SK-N-SH (cell line): ENCODE data around the gene PEX16. TPM values are rescaled to one million over a fixed set of nuclear protein-coding genes. Genes with fewer than 3 reads are reported as not detected.

Source experiments
- CTCF ChIA-PET: fragments of 300-600, 350-600 bp; formaldehyde crosslinking; extraction: SDS; loops from one replicate; lab custom pipeline; 2021; lab: Yijun Ruan, JAX
- POLR2A ChIA-PET: fragments of 350-600 bp; sonication (Branson Sonifier 250); formaldehyde crosslinking; extraction: SDS; loops from one replicate; lab custom pipeline; 2020; ENCODE audit warnings: antibody characterized with exemption, inconsistent platforms; lab: Yijun Ruan, JAX
- DNase-seq: peaks from one replicate; pipeline ENCODE4 v3.0.0; 2012
- H2AFZ ChIP-seq: fragments of 200-600 bp; sonication (generic); 2 replicates; pipeline ENCODE4 v1.8.1; 2016; ENCODE audit warnings: antibody characterized with exemption, mild to moderate bottlenecking, low read depth
- H3F3A ChIP-seq: fragments of 200-600 bp; sonication (generic); replicated peaks from 2 replicates; pipeline ENCODE3; 2016; ENCODE audit warnings: antibody characterized with exemption, mild to moderate bottlenecking; ENCODE audit not compliant: insufficient read depth
- H3K27ac ChIP-seq, 2 experiments: fragments of 200-500 bp in 1 of 2; fragments of 200-600 bp in 1 of 2; sonication (Bioruptor generic) in 1 of 2; sonication (generic), shearing (Covaris generic) in 1 of 2; 2 replicates each; pipeline versions ENCODE4 v1.5.1 to v1.6.1; 2014 to 2016; ENCODE audit warnings: low read depth in 2 of 2, inconsistent platforms in 1 of 2, low read length in 1 of 2, mild to moderate bottlenecking in 1 of 2, mixed read lengths in 1 of 2
- H3K27me3 ChIP-seq: fragments of 200-600 bp; sonication (generic), shearing (Covaris generic); 2 replicates; pipeline ENCODE4 v1.6.1; 2016; ENCODE audit warnings: mixed run types; ENCODE audit not compliant: insufficient read depth
- H3K36me3 ChIP-seq, 2 experiments: fragments of 200-500 bp in 1 of 2; fragments of 200-600 bp in 1 of 2; sonication (Bioruptor generic) in 1 of 2; sonication (generic) in 1 of 2; replicated peaks in 1 of 2; 2 replicates each; pipeline versions ENCODE3 to v1.5.1; 2014 to 2016; ENCODE audit warnings: low read length in 1 of 2, mild to moderate bottlenecking in 1 of 2; ENCODE audit not compliant: insufficient read depth in 2 of 2, control insufficient read depth in 1 of 2
- H3K4me1 ChIP-seq, 2 experiments: fragments of 200-500 bp in 1 of 2; fragments of 200-600 bp in 1 of 2; sonication (Bioruptor generic) in 1 of 2; sonication (generic), shearing (Covaris generic) in 1 of 2; 2 replicates each; pipeline versions ENCODE4 v1.5.1 to v1.6.1; 2014 to 2016; ENCODE audit warnings: low read depth in 1 of 2, low read length in 1 of 2, mixed run types in 1 of 2; ENCODE audit not compliant: insufficient read depth in 2 of 2, control insufficient read depth in 1 of 2
- H3K4me2 ChIP-seq: fragments of 200-600 bp; sonication (generic), shearing (Covaris generic); 2 replicates; pipeline ENCODE4 v1.6.1; 2017; ENCODE audit warnings: mixed run types
- H3K4me3 ChIP-seq, 2 experiments: fragments of 200-500 bp in 1 of 2; fragments of 200-600 bp in 1 of 2; sonication (Bioruptor generic) in 1 of 2; sonication (generic), shearing (Covaris generic) in 1 of 2; 2 replicates each; pipeline versions ENCODE4 v1.5.1 to v1.8.1; 2014 to 2016; ENCODE audit warnings: low read depth in 2 of 2, inconsistent platforms in 1 of 2, low read length in 1 of 2, mild to moderate bottlenecking in 1 of 2, mixed read lengths in 1 of 2, moderate library complexity in 1 of 2
- H3K79me2 ChIP-seq: fragments of 200-600 bp; sonication (generic); 2 replicates; pipeline ENCODE4 v1.8.1; 2017; ENCODE audit warnings: mild to moderate bottlenecking; ENCODE audit not compliant: insufficient read depth
- H3K9ac ChIP-seq: fragments of 200-600 bp; sonication (generic); 2 replicates; pipeline ENCODE4 v1.6.1; 2017; ENCODE audit warnings: mixed run types
- H3K9me2 ChIP-seq: fragments of 200-600 bp; sonication (generic); 2 replicates; pipeline ENCODE4 v1.6.1; 2017; ENCODE audit warnings: mixed run types
- H3K9me3 ChIP-seq: fragments of 200-600 bp; sonication (generic); 2 replicates; pipeline ENCODE4 v1.6.1; 2017; ENCODE audit warnings: mixed run types, mild to moderate bottlenecking, moderate library complexity
- H4K20me1 ChIP-seq: fragments of 200-600 bp; sonication (generic); 2 replicates; pipeline ENCODE4 v1.6.1; 2017; ENCODE audit warnings: mild to moderate bottlenecking, mixed run types; ENCODE audit not compliant: insufficient read depth
- CTCF ChIP-seq: fragments of 200-600 bp; sonication (generic); IDR thresholded peaks from 2 replicates; pipeline ENCODE4 v1.6.1; 2017; ENCODE audit warnings: antibody characterized with exemption, mild to moderate bottlenecking, moderate library complexity
- FOXJ3 ChIP-seq: sonication (generic); formaldehyde crosslinking; IDR thresholded peaks from 2 replicates; pipeline ENCODE4 v1.5.1; 2020; ENCODE audit warnings: mild to moderate bottlenecking, missing genetic modification reagents
- FOXM1 ChIP-seq: IDR thresholded peaks from 2 replicates; pipeline ENCODE4 v1.4.0; 2012; ENCODE audit warnings: low read depth, mild to moderate bottlenecking
- GABPA ChIP-seq: IDR thresholded peaks from 2 replicates; pipeline ENCODE4 v1.4.0; 2012; ENCODE audit warnings: low read depth, mild to moderate bottlenecking
- JUND ChIP-seq: IDR thresholded peaks from 2 replicates; pipeline ENCODE4 v1.4.0; 2012
- POLR2AphosphoS5 ChIP-seq: IDR thresholded peaks from 2 replicates; pipeline ENCODE4 v1.6.1; 2012; ENCODE audit warnings: low read depth, low read length
- RAD21 ChIP-seq: IDR thresholded peaks from 2 replicates; pipeline ENCODE4 v1.6.1; 2012; ENCODE audit warnings: mild to moderate bottlenecking, low read length
- RCOR1 ChIP-seq: fragments of 150-350 bp; IDR thresholded peaks from 2 replicates; pipeline ENCODE4 v1.6.1; 2017; ENCODE audit warnings: antibody characterized with exemption, low read length
- SMC3 ChIP-seq: IDR thresholded peaks from 2 replicates; pipeline ENCODE4 v1.6.1; 2012; ENCODE audit warnings: low read depth, low read length, improper control_type of control experiment
- TAF1 ChIP-seq: IDR thresholded peaks from 2 replicates; pipeline ENCODE4 v1.6.1; 2012; ENCODE audit warnings: low read depth, mild to moderate bottlenecking, low read length, moderate library complexity, borderline replicate concordance
- TEAD4 ChIP-seq: IDR thresholded peaks from 2 replicates; pipeline ENCODE4 v1.4.0; 2012; ENCODE audit warnings: mild to moderate bottlenecking, borderline replicate concordance; ENCODE audit not compliant: insufficient read depth
- YY1 ChIP-seq: IDR thresholded peaks from 2 replicates; pipeline ENCODE4 v1.4.0; 2012; ENCODE audit warnings: low read depth, mild to moderate bottlenecking
- ZBTB33 ChIP-seq: IDR thresholded peaks from 2 replicates; pipeline ENCODE4 v1.4.0; 2012; ENCODE audit warnings: low read depth, borderline replicate concordance
- WGBS: methylation state at CpG from one replicate; pipeline ENCODE4 v1.1.6; 2017; ENCODE audit warnings: low lambda C conversion rate; 5-methylcytosine and 5-hydroxymethylcytosine counted together
- polyA plus RNA-seq, 3 experiments: library from polyadenylated mRNA; depleted of rRNA; stranded (reverse); fragments of >200 nt; gene quantifications; 2 replicates each; pipeline ENCODE4 v1.2.3, GENCODE V29; 2012

The PEX16 gene
- polyA plus RNA-seq, 1 of the 3 experiments (the other 2 are of a cell fraction), result 46.4 TPM

GRCh38 chr11:45930951-45931570 is 13.4 kb upstream of the PEX16 start:
- no peaks in the 10 kb centered on the region for H3K27me3 ChIP-seq
- peaks cover 0 to 5% of the 10 kb centered on the region in 2 experiments; a peak in 1 of 4 replicates for H3K4me1 ChIP-seq
- no peaks in the 10 kb centered on the region for H3K9me3 ChIP-seq
- H3F3A ChIP-seq, result no peaks in the 10 kb centered on the region
- ChIA-PET CTCF (interaction anchor here (0.8 to 1.0 kb wide), 3 partner anchors 14 to 75 kb away, joined by 3 to 5 read pairs (median 3); no protein-coding TSS in a partner anchor), POLR2A (no interaction called here)
- peak overlapping the region in 1 of 2 experiments; percentile 16; a peak in 1 of 4 replicates for H3K27ac ChIP-seq
- no peak overlapping the region for H3K4me2 ChIP-seq
- no peaks in the 10 kb centered on the region for H3K79me2 ChIP-seq
- H3K4me3 ChIP-seq, result no peak overlapping the region
- 88% methylated on average over 8 of the region's 8 CpGs for WGBS
- no peak overlapping the region for H2AFZ ChIP-seq
- TF ChIP-seq TEAD4 (no peak), GABPA (no peak), FOXM1 (no peak), FOXJ3 (CRISPR knock-in tag) (no peak), CTCF (no peak), ZBTB33 (no peak), SMC3 (no peak), POLR2AphosphoS5 (no peak), RAD21 (no peak), JUND (no peak), TAF1 (no peak)
- H3K9ac ChIP-seq, result no peak overlapping the region
- DNase-seq, result no peak
- peaks cover 11 to 31% of the 10 kb centered on the region in 2 experiments for H3K36me3 ChIP-seq
- no peaks in the 10 kb centered on the region for H3K9me2 ChIP-seq
- no peaks in the 10 kb centered on the region for H4K20me1 ChIP-seq

DNA sequence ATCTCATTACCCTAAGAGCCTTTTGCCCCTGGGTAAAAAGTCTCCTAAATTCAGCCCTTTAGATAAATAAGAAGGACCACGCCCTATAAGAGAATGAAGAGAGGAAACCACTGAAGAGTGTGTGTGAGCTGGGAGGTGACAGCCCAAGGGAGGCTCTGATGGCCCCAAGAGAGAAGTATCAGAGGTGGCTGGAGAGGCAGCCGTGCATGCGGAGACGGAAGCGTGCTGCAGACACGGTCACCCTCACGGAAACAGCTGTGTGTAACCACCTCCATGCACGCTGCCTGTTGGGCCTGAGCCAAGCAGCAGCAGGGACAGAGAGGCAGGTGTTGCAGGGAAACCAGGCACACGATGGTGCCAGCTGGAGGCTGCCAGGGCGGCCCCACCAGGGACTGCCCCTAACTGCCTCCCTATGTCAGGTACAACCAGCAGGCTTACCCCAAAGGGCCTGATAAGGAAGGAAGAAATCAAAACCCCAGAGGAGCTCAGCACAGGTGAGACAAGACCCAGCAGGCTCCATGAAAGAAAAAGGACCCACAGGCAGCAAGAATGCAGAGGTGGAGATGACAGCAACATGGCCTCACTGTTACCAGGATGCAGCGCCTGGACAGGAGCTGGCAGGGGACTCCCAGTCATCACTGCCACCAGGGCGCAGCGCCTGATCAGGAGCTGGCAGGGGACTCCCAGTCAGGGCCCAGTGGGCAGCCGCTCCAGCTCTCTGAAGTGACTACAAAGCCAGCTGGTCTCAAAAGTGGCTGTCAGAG is 12.5 kb upstream of the PEX16 start:
- no peak overlapping the region for H2AFZ ChIP-seq
- no peak overlapping the region for H3K4me3 ChIP-seq
- TF ChIP-seq RCOR1 (no peak), YY1 (no peak)
- TF ChIP-seq, all 33 proteins: peak for 0
- H3K27ac ChIP-seq, result no peak overlapping the region; a peak in 1 of 4 replicates
- no peaks in the 10 kb centered on the region for H4K20me1 ChIP-seq
- no peaks in the 10 kb centered on the region for H3K79me2 ChIP-seq
- peaks cover 11 to 25% of the 10 kb centered on the region in 2 experiments for H3K36me3 ChIP-seq
- no peak overlapping the region for H3K4me2 ChIP-seq
- peak; percentile 39 for DNase-seq
- H3K9ac ChIP-seq, result no peak overlapping the region
- H3K9me2 ChIP-seq, result no peaks in the 10 kb centered on the region
- H3K4me1 ChIP-seq, result peaks cover 0 to 5% of the 10 kb centered on the region in 2 experiments; a peak in 1 of 4 replicates
- no peaks in the 10 kb centered on the region for H3K9me3 ChIP-seq
- POLR2A ChIA-PET, result no interaction called here
- no peaks in the 10 kb centered on the region for H3F3A ChIP-seq
- H3K27me3 ChIP-seq, result no peaks in the 10 kb centered on the region
- 85% methylated on average over 10 of the region's 14 CpGs for WGBS
- CTCF ChIA-PET, result interaction anchor here (0.8 to 5.0 kb wide), 5 partner anchors 15 to 76 kb away, joined by 3 to 25 read pairs (median 5); no protein-coding TSS in a partner anchor
